IPS DF 4.7 (cell line): Measurements from ENCODE around the gene INHBA.

ENCODE experiments used
- DNase-seq: peaks from one replicate; pipeline ENCODE4 v3.0.0-alpha.2; 2013; ENCODE audit warnings: low spot score; ENCODE audit errors: extremely low read depth

INHBA gene

GRCh38 chr7:41702635-41703371, at the start of gene INHBA:
Gene INHBA (minus strand): TSS chr7:41703090. CDS start chr7:41700374, 2,716 bp downstream.
- DNase-seq: no peak

DNA sequence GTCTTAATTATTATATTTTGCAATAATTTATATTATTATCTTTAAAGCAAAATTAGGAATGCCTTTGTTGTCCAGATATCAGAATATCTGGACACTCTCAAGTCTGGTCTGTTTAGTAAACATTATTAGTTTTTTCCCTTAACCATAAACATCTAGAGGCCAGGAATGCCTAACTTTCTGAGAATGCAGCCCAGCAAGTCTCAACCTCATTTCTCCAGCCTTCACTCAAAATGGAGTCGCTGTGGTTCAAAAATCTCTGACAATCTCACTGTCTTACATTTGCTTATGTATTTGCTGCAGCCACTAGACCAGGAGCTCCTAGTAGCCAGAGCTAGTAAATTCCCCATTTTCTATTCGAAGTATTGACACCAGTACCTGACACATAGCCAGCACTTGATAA, 49.7 kb upstream of the INHBA start:
- no peak for DNase-seq

DNA sequence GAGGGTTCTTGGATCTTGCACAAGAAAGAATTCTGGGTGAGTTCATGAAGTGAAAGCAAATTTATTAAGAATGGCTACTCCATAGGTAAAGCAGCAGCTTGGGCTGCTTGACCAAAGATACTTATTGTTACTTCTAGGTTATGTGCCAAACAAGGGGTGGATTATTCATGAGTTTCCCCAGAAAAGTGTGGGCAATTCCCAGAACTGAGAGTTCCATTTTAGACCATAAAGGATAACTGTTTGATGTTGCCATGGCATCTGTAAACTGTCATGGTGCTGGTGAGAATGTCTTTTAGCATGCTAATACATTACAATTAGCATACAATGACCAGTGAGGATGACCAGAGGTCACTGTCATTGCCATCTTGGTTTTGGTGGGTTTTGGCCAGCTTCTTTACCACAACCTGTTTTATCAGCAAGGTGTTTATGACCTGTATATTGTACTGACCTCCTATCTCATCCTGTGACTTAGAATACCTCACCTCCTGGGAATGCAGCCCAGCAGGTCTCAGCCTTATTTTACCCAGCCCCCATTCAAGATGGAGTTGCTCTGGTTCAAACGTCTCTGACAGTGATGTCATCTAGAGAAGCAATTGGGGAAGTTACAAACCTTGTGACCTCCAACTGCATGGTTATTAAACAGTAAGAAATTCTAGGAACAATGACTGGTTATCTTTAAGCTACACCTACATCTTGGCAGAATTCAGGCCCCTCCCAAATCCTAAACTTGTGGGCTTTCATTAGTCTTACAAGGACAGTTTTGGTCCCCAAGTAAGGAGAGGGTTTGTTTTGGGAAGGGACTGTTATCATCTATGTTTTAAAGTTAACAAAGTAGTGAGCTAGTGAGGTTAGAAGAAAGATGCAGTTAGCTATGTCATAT, 48.0 kb upstream of the INHBA start:
- DNase-seq: no peak

DNA sequence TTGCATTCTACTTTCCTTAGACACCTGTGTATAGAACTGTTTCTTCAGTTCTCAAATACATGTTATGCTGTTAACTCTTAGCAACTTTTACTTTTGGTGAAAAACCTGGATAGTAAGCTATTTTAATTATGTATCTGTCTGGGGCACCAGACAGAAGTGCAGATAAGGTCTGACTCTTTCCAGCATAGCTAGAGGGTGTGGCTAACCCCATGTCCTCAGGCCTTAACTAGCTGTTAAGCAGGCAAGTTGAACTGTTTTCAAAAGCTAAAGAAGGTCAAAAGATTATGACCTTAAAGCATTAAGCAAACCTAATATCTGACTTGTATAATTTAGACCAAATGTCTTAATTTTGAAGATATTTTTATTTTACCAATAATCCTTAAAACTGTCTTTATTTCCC, 45.1 kb upstream of the INHBA start:
- DNase-seq: no peak

DNA sequence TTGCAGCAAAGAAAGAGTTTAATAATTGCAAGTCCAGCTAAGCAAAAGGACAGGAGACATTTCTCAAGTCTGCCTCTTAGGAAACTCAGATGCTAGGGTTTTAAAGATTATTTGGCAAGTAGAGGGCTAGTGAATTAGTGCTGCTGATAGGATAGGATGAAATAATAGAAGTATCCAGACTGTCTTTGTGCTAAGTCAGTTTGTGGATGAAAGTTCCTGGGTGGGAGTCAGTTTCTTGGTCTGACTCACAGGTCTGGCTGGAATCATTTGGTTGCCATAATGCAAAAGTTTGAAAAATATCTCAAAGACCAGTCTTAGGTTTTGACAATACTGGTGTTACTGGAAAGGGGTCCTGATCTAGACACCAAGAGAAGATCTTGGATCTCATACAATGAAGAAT, 42.6 kb upstream of the INHBA start:
- no peak for DNase-seq

- DNase-seq: no peak
Observed at GRCh38 chr7:41744161-41744560, 41.3 kb upstream of the INHBA start.

GRCh38 chr7:41742401-41743020, 39.6 kb upstream of the INHBA start:
- DNase-seq: no peak

DNA sequence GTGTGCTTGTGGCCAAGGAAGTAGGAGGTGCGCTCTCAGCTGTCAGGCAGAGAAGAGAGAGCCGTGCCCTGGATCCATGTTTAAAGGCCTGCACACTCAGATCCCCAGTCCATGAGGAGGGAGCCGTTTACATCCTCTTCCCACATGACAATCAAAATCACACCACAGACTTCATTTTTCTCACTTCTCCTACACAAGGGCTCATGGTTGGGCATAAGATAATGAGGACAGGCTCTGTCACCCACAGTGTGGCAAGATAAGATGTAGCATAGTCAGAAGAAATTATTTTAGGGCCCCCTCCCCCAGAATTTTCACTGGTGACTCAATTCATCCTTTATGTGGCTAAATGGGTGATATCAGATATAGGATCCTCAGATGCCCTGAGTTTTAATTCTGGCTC, 35.9 kb upstream of the INHBA start:
- DNase-seq: no peak

DNA sequence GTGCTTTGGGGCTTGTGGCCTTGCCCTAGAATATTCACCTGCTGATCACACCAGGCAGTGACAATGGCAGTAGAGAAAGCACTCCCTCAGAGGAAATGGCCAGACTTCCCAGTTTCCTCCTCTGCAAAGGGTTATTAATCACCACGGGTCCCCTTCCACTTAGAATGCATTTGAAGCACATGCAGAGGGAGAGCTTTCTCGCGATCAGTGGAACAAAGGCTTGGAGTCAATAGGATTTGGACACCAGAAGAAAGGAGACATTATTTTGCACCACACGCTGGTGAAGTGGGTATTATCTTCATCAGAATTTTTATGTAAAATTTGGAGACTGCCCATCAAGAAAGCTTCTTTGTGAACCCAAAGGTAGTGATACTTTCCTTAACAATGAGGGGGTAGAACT, 35.4 kb upstream of the INHBA start:
- DNase-seq: no peak

DNA sequence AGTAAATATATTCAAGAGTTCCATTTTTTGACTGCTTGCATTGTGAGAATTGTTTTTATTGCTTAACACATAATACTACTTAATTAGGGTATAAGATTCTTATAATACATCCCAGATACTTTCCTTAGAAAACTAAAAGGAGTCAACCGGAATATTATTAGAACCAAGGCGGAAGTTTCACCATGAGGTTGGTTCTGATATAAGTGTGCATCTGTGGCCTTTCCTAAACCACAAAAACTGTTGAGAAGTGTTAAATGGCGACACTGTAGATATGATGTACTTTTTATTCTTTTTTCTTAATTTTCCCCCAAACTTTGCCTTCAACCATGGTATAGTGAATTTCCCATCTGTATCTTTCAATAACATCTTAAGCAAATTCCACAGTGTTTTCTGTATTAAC, 32.3 kb upstream of the INHBA start:
- no peak for DNase-seq

DNA sequence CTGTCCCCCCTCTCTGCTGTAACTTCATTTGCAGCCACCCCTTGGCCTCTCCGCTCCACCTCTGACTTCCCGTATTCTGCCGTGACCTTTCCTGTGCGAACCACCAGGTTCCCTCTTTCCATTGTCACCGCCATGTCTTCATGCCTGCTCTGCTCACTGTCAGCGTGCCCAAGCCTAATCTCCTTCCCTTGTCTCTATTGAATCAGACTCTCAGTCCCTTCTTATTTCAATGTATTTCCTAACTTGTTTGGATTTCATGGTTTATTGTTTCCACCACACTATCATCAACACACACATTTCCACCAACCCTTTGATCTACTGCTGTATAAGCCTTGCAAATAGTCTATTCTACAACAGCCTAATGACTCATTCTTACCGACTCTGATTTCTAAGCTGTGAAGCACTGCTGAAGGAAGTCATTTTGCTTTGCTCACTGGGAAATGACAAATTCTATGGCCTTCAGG, 30.0 kb upstream of the INHBA start:
- no peak for DNase-seq

DNA sequence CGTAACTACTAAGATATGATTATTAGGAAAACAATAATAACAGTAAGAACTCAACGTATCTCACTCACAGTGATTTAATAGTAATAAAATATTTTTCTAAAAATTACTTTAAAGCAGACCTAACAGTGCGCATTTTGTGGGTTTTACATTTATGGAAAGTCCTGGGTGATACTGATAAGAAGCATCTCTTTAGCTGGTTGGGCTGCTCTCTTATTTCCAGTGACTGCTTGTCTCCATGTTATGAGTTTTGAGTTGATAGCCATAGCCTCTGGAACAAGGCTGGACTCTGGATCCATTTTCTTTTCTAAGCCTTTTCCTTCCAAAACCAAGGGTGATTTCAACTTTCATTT, 29.5 kb upstream of the INHBA start:
- DNase-seq: no peak

- no peak for DNase-seq
Observed at GRCh38 chr7:41731493-41732435, 28.9 kb upstream of the INHBA start.

- DNase-seq: no peak
Observed at GRCh38 chr7:41730668-41731067, 27.8 kb upstream of the INHBA start.

DNA sequence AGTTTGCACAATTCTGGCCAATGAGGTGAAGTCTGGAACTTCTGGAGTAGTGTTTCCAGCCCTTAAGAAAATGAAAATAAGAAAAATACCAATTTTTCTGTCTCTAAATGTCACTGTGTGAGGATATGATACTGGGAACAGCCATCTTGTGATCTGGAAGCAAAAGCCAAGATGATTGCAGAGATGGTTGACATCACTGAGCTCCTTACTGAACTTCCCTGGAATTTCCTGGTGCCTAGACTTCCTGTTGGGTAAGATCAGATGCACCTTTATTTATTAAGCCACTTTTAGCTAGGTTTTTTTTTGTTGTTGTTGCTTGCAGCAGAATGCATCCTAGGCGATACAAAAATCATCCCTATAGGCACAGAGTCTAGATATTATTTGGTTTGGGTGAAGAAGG, 27.3 kb upstream of the INHBA start:
- no peak for DNase-seq

GRCh38 chr7:41729059-41729458, 26.2 kb upstream of the INHBA start:
- DNase-seq: no peak

- DNase-seq: no peak
Observed at GRCh38 chr7:41725013-41725412, 22.1 kb upstream of the INHBA start.

DNA sequence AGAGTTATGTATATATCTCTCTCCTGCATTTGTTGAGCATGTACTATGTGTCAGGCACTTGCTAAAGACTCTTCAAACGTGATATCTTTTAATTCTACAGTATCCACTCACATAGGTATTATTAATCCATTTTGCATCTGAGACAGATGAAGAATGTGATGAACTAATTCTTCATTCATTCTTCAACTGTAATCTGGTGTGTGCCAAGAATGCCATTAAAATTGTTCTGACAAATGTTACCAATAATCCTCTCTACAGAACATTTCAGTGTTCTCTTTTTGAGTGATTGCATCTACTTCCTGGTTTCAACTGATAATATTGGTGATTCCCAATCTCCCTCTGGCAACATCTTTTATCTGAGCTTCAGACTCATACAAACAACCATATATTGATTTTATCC, 18.0 kb upstream of the INHBA start:
- DNase-seq: no peak

GRCh38 chr7:41720046-41720445, 17.2 kb upstream of the INHBA start:
- no peak for DNase-seq

GRCh38 chr7:41716691-41717090, 13.8 kb upstream of the INHBA start:
- DNase-seq: no peak

DNA sequence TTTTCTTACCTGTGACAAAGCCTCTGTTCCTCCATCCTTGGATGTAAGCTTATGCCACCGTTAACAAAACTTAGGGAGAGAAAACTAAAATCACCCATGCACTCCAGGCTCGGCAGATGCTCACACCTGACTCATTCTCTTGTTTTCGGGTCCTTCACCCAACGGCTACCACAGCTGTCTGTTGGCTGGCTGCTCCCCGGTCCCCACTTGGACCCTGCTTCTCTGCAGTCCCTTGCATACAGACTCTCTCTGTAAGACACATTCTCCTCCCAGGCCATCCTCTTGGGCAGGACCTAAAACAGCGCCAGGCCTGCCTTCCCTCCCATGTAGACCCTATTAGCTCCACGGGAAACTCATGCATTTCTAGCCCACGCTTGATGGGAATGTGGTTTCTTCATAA, 12.1 kb upstream of the INHBA start:
- no peak for DNase-seq
